NCI-H82 treated with DMSO at 0.1 percent for 48 hours (cell line): ENCODE results near the gene BRD7.

Source experiments
- DNase-seq: peaks from one replicate; lab custom pipeline; 2025; ENCODE audit not compliant: unreplicated experiment; lab: John Stamatoyannopoulos, UW

Gene BRD7

DNA sequence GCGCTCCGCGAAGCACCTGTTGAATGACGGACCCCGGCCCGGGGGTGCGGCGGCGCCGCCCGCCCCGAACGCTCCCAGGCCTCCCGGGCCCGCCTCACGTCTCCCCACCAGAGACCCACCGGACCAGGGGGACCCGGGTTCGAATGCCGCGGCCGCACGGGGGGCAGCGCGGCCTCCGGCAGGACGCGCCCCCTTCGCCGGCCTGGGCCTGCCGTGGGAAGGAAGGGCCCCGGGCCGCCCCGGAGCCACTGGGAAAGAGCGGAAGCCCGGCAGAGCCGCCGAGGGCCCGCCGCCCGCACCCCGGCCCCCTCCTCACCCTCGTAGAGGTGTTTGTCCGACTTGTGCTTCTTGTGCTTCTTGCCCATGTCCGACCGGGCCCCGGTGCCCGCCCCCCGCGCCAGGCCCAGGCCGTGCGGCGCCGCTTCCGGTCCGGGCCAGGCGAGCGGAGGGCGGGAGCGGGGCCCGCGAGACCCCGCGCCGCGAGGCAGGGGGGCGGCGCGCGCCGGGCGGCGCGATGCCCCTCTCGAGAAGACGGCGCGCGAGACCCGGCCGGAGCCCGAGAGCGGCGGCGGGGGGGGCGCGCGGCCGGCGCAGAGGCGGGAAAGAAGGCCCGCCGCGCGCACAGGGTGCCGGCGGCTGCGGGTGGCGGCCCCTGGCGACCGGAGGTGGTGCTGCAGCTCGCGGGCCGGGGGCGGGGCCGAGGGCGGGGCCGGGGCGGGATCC lies at the start of gene BRD7:
BRD7 (minus strand) TSS at position 579 of the 723 bp plus-strand sequence; CDS start at position 365, 214 bp downstream.
- peak; percentile 11 for DNase-seq

DNA sequence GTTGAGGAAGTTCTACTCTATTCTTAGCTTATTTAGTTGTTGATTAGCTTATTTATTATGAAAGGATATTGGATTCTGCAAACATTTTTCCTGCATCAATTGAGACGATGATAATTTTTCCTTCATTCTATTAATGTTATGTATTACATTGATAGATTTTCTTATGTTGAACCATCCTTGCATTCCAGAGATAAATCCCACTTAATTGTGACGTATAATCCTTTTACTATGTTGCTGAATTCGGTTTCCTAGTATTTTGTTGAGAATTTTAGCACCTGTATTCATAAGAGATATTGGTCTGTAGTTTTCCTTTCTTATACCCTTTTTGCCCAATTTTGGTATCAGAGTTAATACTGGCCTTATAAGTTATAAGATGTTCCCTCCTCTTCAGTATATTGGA lies 47.6 kb upstream of the BRD7 start:
- DNase-seq: no peak

DNA sequence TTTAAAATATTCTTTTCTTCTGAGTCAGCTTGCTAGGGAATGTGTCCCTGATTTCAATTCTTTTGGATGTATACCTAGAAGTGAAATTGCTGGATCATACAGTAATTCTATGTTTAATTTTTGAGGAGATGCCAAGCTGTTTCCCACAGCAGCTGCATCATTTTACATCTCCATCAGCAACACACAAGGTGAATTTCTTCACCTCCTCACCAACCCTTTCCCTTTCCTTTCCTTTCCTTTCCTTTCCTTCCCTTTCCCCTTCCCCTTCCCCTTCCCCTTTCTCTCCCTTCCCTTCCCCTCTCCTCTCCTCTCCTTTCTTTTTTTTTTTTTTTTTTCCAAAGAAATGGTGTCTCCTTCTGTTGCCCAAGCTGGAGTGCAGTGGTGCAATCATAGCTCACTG lies 45.4 kb upstream of the BRD7 start:
- no peak for DNase-seq

DNA sequence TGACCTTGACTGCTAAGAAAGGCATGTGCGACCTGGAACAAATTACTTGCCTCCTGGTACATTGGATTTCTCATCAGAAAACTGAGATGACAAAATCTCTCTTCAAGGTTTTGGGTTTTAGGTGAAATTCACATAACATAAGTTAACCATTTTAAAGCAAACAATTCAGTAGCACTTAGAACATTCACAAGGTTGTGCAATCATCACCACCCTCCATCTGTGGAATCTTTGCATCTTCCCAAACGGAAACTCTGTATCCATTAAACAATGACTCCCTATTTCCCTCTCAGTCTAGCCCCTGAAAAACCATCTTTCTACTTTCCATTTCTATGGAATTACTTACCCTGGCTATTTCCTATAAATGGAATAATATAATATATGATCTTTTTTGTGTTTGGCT lies 42.2 kb upstream of the BRD7 start:
- DNase-seq: no peak

DNA sequence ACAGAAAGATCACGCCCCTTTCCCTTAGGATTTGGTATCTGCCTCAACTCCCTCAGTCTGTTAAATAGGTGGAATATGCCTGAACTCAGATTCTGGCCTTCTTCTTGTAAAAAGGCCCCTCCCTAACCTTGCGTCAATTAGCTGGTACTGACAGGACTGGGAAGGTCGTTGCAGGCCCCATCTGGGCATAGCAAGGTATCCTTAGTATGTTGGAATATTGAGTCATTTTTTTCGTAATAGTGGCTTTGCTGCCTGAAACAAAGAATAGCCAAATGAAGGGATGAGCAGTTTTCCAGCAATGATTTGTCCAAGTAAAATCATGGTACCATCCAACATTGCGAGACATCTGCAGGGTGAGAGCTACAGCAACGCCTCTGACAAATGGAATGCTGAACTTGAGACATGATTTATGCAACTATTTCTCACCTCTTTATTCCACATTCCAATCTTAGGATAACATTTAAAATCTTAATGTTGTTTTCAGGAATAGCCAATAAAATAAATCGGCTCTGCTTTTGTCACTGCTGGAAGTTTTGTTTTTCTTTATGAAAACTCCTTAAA lies 39.3 kb upstream of the BRD7 start:
- no peak for DNase-seq

DNA sequence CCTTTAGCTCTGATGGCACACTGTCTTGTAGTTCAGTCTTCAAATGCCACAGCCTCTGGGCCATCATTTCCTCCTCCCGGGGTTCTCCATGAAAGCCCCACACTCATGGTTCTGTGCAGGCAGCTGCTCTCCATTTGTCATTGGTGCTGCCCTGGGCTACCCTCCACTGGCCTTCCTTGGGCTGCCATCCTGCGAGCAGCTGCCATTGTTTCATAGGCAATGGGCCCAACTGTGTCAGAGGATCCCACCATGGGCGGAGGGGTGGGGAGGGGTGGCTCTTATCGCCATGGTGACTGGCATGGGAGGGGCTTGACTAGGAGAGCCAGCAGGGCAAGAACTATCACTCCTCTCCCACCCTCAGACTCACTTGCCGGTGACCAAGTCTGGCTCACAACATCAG lies 38.6 kb upstream of the BRD7 start:
- no peak for DNase-seq

DNA sequence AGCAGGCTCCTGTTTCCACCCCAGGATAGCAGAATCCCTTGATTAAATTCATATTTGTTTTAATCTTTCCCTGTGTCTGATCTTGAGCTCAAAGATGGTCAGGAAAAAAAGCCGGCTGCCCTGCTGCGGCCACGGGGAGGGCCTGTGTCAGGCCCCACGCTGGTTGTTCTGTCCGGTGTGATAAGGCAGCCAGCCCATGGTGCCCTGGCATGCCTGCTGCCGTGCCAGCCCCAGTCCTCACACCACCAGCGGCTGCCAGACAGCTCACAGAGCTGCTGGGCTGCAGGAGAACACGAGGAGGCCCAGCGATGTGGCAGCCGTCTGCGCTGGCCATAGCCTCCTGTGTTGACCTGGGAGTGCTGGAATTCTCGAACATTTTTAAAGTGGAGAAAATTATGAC lies 34.7 kb upstream of the BRD7 start:
- no peak for DNase-seq

DNA sequence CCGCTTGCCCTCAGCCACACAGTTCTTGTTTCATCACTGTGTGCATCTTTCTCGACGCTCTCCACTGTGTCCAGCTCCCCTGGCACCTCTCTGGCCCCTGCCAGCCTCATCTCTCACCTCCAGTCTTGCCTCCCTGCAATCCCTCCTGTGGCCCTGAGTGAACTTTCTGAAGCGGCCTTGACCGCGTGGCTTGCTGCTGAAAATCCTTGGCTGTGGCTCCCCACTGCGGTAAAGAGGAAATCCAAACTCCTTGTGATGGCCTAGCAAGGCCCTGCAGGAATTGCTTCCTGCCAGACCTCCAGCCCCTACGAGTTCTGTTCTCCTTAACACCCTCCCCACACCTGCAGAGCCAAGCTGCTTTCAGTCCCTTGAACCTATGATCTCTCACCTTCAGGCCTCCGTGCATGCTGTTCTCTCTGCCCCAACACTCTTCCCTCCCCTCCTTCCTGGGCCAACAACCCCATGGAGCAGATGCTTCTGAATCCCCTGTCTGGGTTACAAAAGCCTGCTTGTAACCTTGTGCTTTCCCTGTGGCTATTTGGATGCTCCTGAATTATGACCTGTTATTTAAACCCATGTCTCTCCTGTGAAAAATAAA lies 33.6 kb upstream of the BRD7 start:
- DNase-seq: no peak

DNA sequence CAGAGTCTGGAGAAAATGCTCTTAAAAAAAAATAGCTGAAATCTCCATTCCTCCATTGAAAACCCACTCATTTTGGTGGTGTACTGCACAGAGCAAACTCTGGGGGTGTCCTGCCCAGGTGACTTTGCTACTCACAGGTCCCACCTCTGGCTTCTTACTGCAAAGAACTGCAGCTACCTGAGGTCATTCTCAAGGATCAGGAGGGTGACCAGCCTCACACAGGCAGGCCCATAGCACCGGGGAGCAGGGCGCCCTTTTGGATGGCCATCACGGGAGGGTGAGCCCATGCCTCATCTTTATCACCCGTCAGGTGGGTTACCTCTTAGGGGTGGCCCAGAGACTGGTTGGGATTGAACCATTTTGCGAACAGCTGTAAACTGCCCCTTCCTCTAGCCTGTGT lies 32.6 kb upstream of the BRD7 start:
- no peak for DNase-seq

DNA sequence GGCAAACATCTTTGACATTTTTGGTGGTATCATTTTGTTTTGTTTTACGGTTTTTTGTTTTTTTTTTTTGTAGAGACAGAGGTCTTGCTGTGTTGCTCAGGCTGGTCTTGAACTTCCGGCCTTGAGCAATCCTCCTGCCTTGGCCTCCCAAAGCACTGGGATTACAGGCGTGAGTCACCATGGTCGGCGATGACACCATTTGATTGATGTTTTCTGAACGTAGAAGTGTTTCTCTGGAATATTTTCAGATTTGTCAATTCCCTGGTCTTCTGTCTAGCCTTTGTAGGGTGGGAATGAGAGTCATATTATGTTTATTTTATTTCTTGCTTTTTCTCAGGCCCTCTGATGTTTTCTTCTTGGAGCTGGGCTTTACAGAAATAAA lies 32.2 kb upstream of the BRD7 start:
- DNase-seq: no peak

DNA sequence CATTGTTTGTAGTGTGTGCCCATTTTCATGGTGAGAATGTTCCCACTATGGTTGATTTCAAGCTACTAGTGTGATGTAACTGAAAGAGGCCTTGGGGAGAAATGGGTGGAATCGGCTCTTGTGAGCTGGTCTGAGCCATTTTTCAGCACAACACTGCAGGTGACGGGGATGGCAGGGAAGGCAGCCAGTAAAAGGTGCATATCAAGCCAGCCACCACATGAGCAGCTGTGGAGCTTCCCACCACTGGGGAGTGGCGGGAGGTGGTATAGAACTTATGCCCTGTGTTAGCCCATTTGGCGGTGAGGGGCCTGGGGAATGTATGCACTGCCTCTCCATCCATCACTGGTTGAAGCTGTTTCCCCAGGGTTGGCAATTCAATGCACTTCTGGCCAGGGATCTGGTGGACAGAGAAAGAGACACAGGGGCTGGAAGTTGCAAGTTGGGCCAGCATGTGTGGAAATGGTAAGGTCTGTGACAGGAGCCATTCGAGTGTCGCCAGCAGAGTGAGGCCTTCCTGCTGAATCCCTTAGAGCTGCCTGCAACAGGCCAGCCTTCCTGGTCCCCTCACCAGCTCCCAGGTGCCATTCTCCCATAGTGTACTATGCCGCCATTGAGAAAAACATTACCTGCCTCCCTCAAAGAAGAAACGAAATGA lies 31.7 kb upstream of the BRD7 start:
- no peak for DNase-seq

DNA sequence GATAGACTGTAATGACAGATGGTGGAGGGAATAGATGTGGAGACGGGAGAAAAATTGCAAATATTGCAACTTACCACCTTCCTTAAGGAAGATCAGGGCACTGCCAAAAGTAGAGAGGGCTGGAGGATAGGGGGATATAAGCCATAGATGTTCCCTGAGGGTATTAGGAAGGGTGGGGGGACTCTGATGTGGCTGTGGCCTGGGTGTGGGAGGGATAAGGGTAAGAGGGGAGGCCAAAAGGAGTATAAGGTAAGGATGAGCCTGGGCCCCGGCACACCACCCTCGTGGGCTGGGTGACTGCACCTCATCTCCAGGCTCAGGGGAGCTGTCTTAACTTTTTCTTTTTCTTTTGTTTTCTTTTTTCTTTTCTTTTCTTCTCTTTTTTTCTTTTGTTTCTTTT lies 30.6 kb upstream of the BRD7 start:
- no peak for DNase-seq

DNA sequence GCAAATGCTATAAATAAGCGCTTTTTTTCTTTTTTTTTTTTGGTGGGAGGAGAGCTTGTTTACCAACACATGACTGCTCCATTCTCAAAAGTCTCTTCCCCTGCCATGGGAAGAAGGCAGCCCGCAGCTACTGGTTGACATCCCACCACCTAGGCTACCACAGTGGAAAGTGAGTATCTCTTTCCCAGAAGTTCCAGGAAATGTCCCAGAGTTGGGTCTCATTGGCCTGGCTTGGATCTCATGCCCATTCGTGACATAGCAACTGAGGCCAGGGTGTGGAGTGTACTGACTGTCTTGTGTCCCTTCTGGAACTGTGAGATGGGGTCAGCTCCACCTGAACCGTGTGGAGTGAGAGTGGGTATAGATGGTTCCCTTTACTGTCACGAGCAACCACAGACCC lies 29.5 kb upstream of the BRD7 start:
- DNase-seq: no peak

DNA sequence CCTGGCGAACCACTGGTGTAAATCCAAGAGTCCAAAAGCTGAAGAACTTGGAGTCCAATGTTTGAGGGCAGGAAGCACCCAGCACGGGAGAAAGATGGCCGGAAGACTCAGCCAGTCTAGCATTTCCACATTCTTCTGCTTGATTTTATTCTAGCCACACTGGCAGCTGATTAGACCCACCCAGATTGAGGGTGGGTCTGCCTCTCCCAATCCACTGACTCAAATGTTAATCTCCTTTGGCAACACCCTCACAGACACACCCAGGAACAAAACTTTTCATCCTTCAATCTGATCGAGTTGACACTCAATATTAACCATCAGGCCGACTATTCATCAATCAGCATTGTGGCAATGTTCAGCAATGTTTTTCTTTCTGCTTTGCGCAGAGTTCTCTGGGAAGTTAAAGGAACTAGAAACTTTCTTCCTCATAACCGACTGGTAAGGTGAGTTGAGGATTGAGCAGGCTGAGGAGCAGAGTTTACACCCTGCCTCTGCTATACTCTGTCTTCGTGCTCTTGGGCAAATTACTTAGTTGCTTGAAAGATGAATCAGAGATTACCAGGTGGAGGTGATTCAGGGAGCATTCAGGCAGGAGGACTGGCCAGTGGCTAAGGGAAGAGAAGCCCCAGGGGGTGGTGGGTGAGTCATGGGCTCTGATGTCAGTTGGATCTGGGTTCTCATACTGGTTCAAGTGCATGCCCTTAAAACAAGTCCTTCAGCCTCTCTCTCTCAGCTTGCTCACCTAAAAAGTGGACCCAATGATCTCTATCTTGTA lies 28.2 kb upstream of the BRD7 start:
- no peak for DNase-seq

DNA sequence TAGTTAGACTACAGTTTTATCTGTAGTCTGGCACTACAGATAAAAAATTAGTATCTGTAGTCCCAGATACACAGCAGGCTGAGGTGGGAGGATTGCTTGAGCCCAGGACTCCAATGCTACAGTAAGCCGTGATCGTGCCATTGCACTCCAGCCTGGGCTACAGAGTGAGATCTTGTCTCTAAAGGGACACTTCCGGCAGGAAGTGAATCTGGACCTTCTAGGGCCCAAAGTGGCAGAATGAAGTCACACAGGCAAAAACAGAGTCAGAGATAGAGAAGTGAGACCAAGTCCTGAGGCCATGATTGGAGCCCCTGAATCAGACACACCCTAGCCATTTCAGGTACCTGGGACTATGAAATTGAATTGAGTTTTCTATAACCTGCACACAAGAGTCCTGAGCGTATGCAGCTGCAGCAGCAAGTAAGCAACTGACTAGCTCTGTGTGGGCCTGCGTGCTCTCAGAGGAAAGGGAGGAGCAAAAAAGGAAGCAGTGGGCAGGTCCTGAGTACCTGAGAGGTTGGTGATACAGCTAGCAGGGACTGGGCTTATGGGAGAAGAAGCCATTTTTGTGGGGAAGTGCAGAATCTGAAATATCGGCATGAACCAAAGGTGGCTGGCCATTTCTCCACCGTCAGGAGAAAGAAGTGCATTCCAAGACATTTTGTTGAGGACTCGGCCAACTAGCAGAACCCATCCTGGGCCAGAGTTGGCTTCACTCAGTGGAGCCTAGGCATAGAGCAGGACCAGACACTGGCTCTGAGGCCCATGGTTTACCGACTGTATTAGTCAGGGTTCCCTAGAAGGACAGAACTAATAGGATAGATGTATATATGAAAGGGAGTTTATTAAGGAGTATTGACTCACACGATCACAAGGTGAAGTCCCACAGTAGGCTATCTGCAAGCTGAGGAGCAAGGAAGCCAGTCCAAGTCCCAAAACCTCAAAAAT lies 27.2 kb upstream of the BRD7 start:
- no peak for DNase-seq

DNA sequence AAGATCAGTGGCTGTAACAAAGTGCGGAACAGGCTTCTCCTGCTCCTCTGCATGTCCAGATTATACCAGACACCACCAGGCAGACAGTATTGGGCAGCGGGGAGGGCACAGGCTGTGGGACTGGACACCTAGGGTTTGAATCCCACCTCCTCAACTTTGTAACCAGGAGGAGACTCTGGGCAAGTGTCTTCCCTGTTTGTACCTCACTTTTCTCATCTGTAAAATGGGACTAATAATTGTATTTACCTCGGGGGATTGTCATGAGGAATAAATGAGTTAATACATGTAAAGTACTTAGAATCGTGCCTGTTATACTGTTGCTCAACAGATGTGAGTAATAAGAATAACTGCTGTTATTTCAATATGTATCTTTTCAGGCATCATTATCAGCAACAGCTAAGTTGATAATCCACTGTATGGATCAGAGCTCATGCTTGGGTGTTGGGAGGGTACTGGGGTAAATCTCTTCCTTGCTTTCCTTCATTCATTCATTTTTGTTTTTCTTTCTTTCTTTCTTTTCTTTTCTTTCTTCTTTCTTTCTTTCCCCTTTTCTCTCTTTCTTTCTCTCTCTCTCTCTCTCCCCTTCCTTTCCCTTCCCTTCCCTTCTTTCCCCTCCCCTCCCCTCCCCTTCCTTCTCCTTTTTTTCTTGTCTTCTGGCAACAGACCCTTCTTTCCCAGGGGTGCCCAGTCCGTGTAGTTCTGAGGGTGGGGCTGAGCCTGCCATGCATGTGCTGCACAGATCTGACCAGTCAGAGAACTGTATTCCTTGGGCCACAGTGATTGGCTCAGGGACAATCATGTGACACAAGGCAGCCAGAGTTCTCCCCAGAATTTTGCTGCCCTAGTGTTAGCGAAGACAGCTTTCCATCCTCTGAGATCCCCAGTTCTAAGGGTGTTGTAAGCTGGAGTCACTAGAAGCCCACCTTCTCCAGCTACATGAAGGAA lies 25.3 kb upstream of the BRD7 start:
- DNase-seq: no peak

DNA sequence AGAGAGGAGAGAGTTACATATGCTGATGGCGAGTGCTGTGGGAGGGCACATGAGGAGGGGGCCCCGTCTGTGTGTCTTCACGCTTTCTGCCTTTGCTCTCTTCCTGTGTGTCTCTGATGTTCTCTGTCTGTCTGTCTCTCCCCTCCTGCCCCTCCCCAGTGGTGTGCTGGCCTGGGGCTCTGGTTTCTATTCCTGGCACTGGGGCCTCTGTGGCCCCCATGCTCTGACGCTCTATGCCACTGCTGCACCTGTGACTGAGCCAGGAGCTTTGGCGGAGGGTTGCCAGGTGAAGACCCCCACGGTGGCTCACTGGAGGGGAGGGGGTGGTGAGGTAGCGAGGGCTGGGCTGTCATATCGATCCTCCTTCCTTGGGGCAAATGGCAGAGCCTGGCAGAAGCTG lies 24.6 kb upstream of the BRD7 start:
- no peak for DNase-seq

DNA sequence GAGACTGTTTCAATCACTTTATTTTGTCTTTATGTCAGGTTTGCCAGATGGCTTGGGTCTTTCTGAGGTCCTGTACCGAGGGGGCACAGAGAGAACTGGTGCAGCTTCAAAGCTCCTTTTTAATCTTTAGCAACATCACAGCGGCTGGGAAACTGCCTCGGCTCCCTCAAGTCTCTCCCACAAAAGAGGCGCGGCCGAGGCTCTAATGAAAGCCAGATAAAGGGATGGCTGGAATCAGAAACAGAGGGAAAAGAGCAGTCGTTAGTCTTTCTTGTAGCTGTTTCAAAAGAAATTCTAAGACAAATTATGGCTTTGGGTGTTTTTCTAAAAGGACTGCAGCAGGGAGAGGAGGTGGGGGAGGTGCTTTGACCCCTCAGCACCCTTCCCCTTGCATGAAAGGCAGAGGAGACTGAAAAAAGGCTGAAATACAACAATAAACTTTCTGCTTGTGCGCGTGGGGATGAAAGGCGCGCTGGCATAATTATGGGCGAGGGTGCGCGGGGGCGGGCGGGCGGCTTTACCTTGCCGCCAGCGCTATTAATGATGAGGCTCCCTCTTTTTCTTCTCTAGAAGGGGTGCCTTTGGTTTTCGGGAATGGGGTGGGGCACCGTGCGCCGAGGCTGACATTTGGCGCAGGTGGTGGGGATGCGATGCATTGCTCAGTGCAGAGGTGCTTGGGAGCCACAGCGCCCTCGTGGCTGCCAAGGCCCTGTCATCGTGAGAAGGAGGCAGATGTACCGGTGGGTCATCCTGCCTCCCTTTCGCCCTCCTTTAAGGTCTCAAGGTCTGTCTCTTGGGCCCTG lies 22.3 kb upstream of the BRD7 start:
- DNase-seq: no peak
